ENCODE measurements around the gene SLC12A6.

DNA sequence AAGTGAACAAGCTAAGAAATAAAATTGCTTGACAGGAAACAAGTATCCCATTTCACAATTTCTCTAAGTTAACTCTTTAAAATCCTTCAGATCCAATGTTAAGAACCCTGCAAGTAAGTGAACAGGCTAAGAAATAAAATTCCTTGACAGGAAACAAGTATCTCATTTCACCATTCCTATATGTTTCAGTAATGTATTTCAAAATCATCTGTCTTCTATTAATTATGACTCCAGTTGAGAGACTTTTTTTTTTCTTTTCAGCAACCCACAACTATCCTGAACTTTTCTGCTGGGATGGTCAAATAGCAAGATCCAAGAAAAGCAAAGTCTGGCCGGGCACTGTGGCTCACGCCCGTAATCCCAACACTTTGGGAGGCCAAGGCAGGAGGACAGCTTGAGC, 2.4 kb upstream of the SLC12A6 start:
- TF ChIP-seq, protein P1, sequence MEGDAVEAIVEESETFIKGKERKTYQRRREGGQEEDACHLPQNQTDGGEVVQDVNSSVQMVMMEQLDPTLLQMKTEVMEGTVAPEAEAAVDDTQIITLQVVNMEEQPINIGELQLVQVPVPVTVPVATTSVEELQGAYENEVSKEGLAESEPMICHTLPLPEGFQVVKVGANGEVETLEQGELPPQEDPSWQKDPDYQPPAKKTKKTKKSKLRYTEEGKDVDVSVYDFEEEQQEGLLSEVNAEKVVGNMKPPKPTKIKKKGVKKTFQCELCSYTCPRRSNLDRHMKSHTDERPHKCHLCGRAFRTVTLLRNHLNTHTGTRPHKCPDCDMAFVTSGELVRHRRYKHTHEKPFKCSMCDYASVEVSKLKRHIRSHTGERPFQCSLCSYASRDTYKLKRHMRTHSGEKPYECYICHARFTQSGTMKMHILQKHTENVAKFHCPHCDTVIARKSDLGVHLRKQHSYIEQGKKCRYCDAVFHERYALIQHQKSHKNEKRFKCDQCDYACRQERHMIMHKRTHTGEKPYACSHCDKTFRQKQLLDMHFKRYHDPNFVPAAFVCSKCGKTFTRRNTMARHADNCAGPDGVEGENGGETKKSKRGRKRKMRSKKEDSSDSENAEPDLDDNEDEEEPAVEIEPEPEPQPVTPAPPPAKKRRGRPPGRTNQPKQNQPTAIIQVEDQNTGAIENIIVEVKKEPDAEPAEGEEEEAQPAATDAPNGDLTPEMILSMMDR (conservative IDR thresholded peaks at IDR 0.05; ENCODE audit: low read length): no peak
- TF ChIP-seq EZH2phosphoT487 (IDR thresholded peaks at IDR 0.05; ENCODE audit: borderline replicate concordance, low read depth, low read length): no peak
